ENCODE data around the gene DMRT3. TPM values are rescaled to one million over a fixed set of nuclear protein-coding genes. Genes with fewer than 3 reads are reported as not detected.
A peak's percentile ranks its signal among the peaks of the same experiment; 100 is the strongest.

The DMRT3 gene
- total RNA-seq, 1 donor from 2014 or later = 0.25 TPM

DNA sequence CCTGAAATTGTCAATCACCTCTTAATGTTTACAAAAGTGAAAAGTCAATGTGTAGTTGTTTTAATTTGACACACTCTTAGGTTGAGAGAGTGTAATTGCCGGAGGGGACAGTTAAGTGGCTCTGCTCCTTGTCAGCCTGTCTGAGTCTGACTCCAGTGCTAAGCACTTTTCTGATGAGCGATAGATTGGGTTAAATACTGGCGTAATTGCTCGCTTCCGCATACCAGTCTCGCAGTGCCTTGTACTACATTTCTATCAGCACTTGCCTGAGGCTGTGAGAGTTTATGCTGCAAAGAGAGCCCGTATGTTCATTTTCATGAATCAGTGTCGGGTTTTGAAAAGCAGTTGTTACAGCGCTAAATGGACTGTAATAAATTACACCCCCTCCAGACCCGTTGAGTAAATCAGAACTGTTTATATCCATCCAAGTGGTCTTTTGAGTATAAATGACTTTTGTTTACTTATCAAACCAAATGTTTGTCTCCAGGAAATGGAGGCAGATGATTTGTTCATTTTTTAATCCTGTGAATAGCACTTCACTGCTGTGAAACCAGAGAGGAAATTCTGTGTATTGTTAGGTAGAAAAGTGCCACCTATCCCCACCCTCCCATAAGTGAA is 41.0 kb upstream of the DMRT3 start:
- DNase-seq (ENCODE audit: low read depth) = peak; percentile 18
- Histone ChIP-seq H3K27me3 (ENCODE audit: control insufficient read depth, insufficient read depth, low read length) (no peaks in the 10 kb centered on the region), H3K4me3 (ENCODE audit: low read depth, low read length) (no peak overlapping the region), H3K36me3 (ENCODE audit: control insufficient read depth, insufficient read depth, low read length) (no peaks in the 10 kb centered on the region)
- TF ChIP-seq, protein P1, sequence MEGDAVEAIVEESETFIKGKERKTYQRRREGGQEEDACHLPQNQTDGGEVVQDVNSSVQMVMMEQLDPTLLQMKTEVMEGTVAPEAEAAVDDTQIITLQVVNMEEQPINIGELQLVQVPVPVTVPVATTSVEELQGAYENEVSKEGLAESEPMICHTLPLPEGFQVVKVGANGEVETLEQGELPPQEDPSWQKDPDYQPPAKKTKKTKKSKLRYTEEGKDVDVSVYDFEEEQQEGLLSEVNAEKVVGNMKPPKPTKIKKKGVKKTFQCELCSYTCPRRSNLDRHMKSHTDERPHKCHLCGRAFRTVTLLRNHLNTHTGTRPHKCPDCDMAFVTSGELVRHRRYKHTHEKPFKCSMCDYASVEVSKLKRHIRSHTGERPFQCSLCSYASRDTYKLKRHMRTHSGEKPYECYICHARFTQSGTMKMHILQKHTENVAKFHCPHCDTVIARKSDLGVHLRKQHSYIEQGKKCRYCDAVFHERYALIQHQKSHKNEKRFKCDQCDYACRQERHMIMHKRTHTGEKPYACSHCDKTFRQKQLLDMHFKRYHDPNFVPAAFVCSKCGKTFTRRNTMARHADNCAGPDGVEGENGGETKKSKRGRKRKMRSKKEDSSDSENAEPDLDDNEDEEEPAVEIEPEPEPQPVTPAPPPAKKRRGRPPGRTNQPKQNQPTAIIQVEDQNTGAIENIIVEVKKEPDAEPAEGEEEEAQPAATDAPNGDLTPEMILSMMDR (IDR thresholded peaks at IDR 0.05; ENCODE audit: insufficient read depth, low read length, poor library complexity, severe bottlenecking) = no peak

GRCh38 chr9:942805-943580 is 33.5 kb upstream of the DMRT3 start:
- TF ChIP-seq, protein P1 (IDR thresholded peaks at IDR 0.05; ENCODE audit: insufficient read depth, low read length, poor library complexity, severe bottlenecking) = no peak
- H3K36me3 ChIP-seq (ENCODE audit: control insufficient read depth, insufficient read depth, low read length) = no peaks in the 10 kb centered on the region
- no peaks in the 10 kb centered on the region for H3K27me3 ChIP-seq (ENCODE audit: control insufficient read depth, insufficient read depth, low read length)
- H3K4me3 ChIP-seq (ENCODE audit: low read depth, low read length) = no peak overlapping the region
- no peak for DNase-seq (ENCODE audit: low read depth)

- Histone ChIP-seq H3K36me3 (ENCODE audit: control insufficient read depth, insufficient read depth, low read length) (no peaks in the 10 kb centered on the region), H3K27me3 (ENCODE audit: control insufficient read depth, insufficient read depth, low read length) (no peaks in the 10 kb centered on the region), H3K4me3 (ENCODE audit: low read depth, low read length) (no peak overlapping the region)
- DNase-seq (ENCODE audit: low read depth) = no peak
- TF ChIP-seq, protein P1 (IDR thresholded peaks at IDR 0.05; ENCODE audit: insufficient read depth, low read length, poor library complexity, severe bottlenecking) = no peak
Measured at GRCh38 chr9:947985-948384, 28.5 kb upstream of the DMRT3 start.

- no peaks in the 10 kb centered on the region for H3K36me3 ChIP-seq (ENCODE audit: control insufficient read depth, insufficient read depth, low read length)
- DNase-seq (ENCODE audit: low read depth) = no peak
- H3K27me3 ChIP-seq (ENCODE audit: control insufficient read depth, insufficient read depth, low read length) = no peaks in the 10 kb centered on the region
- TF ChIP-seq, protein P1 (IDR thresholded peaks at IDR 0.05; ENCODE audit: insufficient read depth, low read length, poor library complexity, severe bottlenecking) = no peak
- no peak overlapping the region for H3K4me3 ChIP-seq (ENCODE audit: low read depth, low read length)
Measured at GRCh38 chr9:948497-948896, 28.0 kb upstream of the DMRT3 start.

DNA sequence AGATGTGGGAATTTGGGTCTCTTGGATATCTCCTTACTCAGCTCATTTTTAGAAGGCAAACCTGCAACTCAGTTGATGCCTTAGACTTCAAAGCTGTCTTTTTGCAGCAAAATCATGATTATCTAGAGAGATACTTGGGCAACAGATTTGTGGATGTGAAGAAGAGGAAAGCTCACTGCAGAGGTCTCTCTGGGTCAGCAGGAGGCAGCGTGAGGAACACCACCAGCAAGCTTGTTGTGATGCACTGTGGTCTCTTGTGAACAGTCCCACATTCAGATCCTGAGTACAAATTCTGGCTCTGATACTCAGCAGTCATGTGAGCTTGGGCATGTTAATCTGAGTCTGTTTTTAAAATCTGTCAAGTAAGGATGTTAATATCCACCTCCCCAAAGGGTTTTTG is 26.3 kb upstream of the DMRT3 start:
- no peak for DNase-seq (ENCODE audit: low read depth)
- TF ChIP-seq, protein P1 (IDR thresholded peaks at IDR 0.05; ENCODE audit: insufficient read depth, low read length, poor library complexity, severe bottlenecking) = no peak
- H3K36me3 ChIP-seq (ENCODE audit: control insufficient read depth, insufficient read depth, low read length) = no peaks in the 10 kb centered on the region
- H3K27me3 ChIP-seq (ENCODE audit: control insufficient read depth, insufficient read depth, low read length) = no peaks in the 10 kb centered on the region
- no peak overlapping the region for H3K4me3 ChIP-seq (ENCODE audit: low read depth, low read length)

All from kidney epithelial cell (primary cell).